ENCODE results near the gene HOXB8.

Gene HOXB8

DNA sequence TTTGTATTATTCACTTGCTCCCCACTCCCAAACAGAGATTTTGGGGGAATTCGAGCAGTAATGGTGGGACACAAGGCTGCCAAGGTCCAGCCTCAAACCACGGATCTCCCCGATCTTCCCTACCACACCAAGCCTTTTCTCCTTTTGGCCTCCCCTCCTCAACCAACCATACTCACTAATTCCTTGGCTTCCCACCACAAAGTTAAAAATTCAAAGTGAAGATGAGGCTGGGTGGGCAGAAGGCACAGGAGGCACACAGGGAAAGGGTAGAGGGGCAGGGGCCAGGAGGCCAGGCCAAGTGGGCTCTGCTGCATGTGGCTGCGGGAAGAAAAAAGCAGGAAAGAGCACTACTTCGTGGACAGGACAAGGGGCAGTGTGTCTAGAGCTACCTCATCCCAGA lies 52.2 kb downstream of the HOXB8 start:
- peaks cover 0 to 13% of the 10 kb centered on the region in 2 donors for H3K36me3 ChIP-seq (ENCODE audit: control insufficient read depth in 2 of 2, insufficient read depth in 2 of 2, low read length in 2 of 2)
- H3K4me1 ChIP-seq (ENCODE audit: control insufficient read depth in 2 of 2, insufficient read depth in 2 of 2, low read length in 2 of 2) = peaks cover 39 to 52% of the 10 kb centered on the region in 2 donors
- H3K4me3 ChIP-seq (ENCODE audit: low read length in 2 of 2) = no peak overlapping the region
- H3K27me3 ChIP-seq (ENCODE audit: control insufficient read depth in 2 of 2, insufficient read depth in 2 of 2, low read length in 2 of 2) = peaks cover 0 to 3% of the 10 kb centered on the region in 2 donors
- no peaks in the 10 kb centered on the region for H3K9me3 ChIP-seq (ENCODE audit: control insufficient read depth in 2 of 2, low read length in 2 of 2)
- peak overlapping the region in 1 of 2 donors; percentile 56 for H3K27ac ChIP-seq (ENCODE audit: low read depth in 2 of 2, low read length in 2 of 2)
- H3K9ac ChIP-seq (ENCODE audit: low read depth in 1 of 2, low read length in 2 of 2) = no peak overlapping the region

Data from mucosa of rectum (tissue), 2 donors.